Endodermal cell (in vitro differentiated cells): Measurements from ENCODE around the gene FGFBP3. TPM values are rescaled to one million over a fixed set of nuclear protein-coding genes. Genes with fewer than 3 reads are reported as not detected.

ENCODE experiments used
- DNase-seq: peaks from one replicate; pipeline ENCODE4 v3.0.0-alpha.2; 2017
- H3K27ac ChIP-seq: 2 replicates; pipeline ENCODE4 v1.5.1; 2013; ENCODE audit warnings: mild to moderate bottlenecking, low read depth, low read length, moderate library complexity
- H3K27me3 ChIP-seq: 2 replicates; pipeline ENCODE4 v1.6.1; 2013; ENCODE audit warnings: mild to moderate bottlenecking, low read length, moderate library complexity; ENCODE audit not compliant: insufficient read depth, control insufficient read depth, poor library complexity, severe bottlenecking
- H3K36me3 ChIP-seq: 2 replicates; pipeline ENCODE4 v1.7.0; 2013; ENCODE audit warnings: mild to moderate bottlenecking, low read length, moderate library complexity; ENCODE audit not compliant: control insufficient read depth, insufficient read depth
- H3K4me1 ChIP-seq: one replicate; pipeline ENCODE4 v1.7.0; 2013; ENCODE audit warnings: low read length; ENCODE audit not compliant: control insufficient read depth, insufficient read depth
- H3K4me3 ChIP-seq: 2 replicates; pipeline ENCODE4 v1.5.1; 2013; ENCODE audit warnings: mild to moderate bottlenecking, low read length, moderate library complexity
- H3K9ac ChIP-seq: 2 replicates; pipeline ENCODE4 v1.6.1; 2013; ENCODE audit warnings: mild to moderate bottlenecking, low read length, moderate library complexity; ENCODE audit not compliant: poor library complexity, severe bottlenecking; ENCODE audit errors: extremely low read depth
- H3K9me3 ChIP-seq: 2 replicates; pipeline ENCODE4 v1.6.1; 2013; ENCODE audit warnings: mild to moderate bottlenecking, low read length, moderate library complexity; ENCODE audit not compliant: control insufficient read depth
- H3K27ac Mint-ChIP-seq: 2 replicates; pipeline ENCODE4 v1.8.0; 2020; ENCODE audit warnings: mixed read lengths
- H3K27me3 Mint-ChIP-seq: 2 replicates; pipeline ENCODE4 v1.8.0; 2021; ENCODE audit warnings: mild to moderate bottlenecking, mixed read lengths; ENCODE audit not compliant: insufficient read depth
- H3K36me3 Mint-ChIP-seq: 2 replicates; pipeline ENCODE4 v1.8.0; 2020; ENCODE audit warnings: low read depth, mixed read lengths
- H3K4me1 Mint-ChIP-seq: 2 replicates; pipeline ENCODE4 v1.8.0; 2020; ENCODE audit warnings: mixed read lengths
- H3K4me3 Mint-ChIP-seq: 2 replicates; pipeline ENCODE4 v1.8.0; 2020; ENCODE audit warnings: mild to moderate bottlenecking, moderate library complexity, mixed read lengths
- H3K9me3 Mint-ChIP-seq: 2 replicates; pipeline ENCODE4 v1.8.0; 2020; ENCODE audit warnings: mild to moderate bottlenecking, mixed read lengths
- CTCF ChIP-seq: fragments of 200-600 bp; sonication (generic); conservative IDR thresholded peaks from 2 replicates; pipeline ENCODE4 v1.5.0; 2021; ENCODE audit warnings: antibody characterized with exemption, mild to moderate bottlenecking
- WGBS, 2 experiments: methylation state at CpG; one replicate each; pipeline versions ENCODE4 v1.1.5 to v1.1.7; 2013; ENCODE audit warnings: missing lambda C conversion rate in 2 of 2, mixed read lengths in 1 of 2; ENCODE audit not compliant: insufficient coverage in 1 of 2, insufficient read length in 1 of 2; 5-methylcytosine and 5-hydroxymethylcytosine counted together
- total RNA-seq, 2 donors: library from RNA; stranded (reverse); fragmentation: NEBNext Ultra II Directional in 1 of 2; extraction: Animal tissue kit (Norgen Biotek cat#: 25700) in 1 of 2; gene quantifications; 2 replicates in 1 of 2; 3 replicates in 1 of 2; pipeline ENCODE4 v1.2.1, GENCODE V29; 2021

FGFBP3 gene
- total RNA-seq, 2 donors from 2014 or later: 4.3 to 19.0 TPM

DNA sequence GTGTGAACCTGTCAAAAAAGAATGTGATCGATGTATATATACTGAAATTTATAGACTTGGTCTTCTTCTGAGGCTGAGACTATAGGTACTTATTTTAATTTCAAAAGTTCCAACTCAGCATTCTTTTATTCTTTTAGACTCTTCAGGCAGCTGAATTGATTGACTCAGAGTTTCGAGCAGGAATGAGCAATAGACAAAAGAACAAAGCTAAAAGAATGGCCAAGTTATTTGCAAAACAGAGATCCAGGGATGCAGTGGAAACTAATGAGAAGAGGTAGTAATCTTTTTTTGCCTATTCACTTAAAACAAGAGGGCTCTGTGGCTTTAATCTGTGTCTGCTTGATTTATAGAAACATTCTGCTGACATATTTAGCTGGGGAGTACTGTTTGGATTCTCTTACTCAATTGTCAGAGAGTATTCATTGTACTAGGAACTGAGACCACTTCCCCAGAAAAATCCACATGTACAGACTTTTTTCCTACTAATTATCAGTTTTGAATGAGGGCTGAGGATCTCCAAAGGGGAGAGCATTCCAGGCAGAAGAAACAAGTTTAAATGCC is 44.4 kb upstream of the FGFBP3 start:
- no peak for DNase-seq
- Histone ChIP-seq H3K9me3 (no peaks in the 10 kb centered on the region), H3K27ac (no peak overlapping the region), H3K4me1 (no peaks in the 10 kb centered on the region), H3K27me3 (no peaks in the 10 kb centered on the region), H3K4me3 (no peak overlapping the region), H3K9ac (no peak overlapping the region), H3K36me3 (peaks cover 90% of the 10 kb centered on the region)
- Mint-ChIP-seq H3K27ac (no peak overlapping the region), H3K4me1 (no peaks in the 10 kb centered on the region), H3K9me3 (no peaks in the 10 kb centered on the region), H3K4me3 (no peak overlapping the region), H3K36me3 (peaks cover 75% of the 10 kb centered on the region), H3K27me3 (no peaks in the 10 kb centered on the region)
- WGBS, 2 experiments: 100% methylated on average over 2 of the region's 2 CpGs
- TF ChIP-seq CTCF: no peak

DNA sequence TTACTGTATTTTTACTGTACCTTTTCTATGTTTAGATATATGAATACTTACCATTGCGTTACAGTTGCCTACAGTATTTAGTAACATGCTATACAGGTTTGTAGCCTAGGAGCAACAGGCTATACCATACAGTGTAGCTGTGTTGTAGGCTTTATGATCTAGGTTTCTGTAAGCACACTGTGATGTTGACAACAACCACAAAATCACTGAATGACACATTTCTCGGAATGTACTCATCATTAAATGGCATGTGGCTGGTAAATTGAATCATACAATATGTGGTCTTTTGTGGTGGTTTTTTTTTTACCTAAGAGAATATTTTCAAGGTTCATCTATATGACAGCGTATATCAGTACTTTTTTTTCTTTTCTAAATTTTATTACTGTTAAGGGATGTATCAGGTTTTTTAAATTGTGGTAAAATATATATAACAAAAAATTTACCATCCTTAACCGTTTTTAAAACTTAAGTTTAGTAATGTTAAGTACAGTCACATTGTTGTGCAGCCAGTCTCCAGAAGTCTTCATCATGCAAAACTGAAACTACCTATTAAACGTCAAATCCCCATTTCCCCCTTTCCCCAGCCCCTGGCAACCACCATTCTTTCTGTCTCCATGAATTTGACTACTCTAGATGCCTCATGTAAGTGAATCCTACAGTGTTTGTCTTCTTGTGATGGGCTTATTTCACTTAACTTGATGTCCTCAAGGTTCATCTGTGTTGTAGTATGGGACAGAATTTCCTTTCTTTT is 35.8 kb upstream of the FGFBP3 start:
- Histone ChIP-seq H3K27ac (no peak overlapping the region), H3K27me3 (no peaks in the 10 kb centered on the region), H3K36me3 (peaks cover 82% of the 10 kb centered on the region), H3K9me3 (no peaks in the 10 kb centered on the region), H3K9ac (no peak overlapping the region), H3K4me1 (no peaks in the 10 kb centered on the region), H3K4me3 (no peak overlapping the region)
- Mint-ChIP-seq H3K4me3 (no peak overlapping the region), H3K4me1 (no peaks in the 10 kb centered on the region), H3K9me3 (no peaks in the 10 kb centered on the region), H3K36me3 (peaks cover 63% of the 10 kb centered on the region), H3K27me3 (no peaks in the 10 kb centered on the region), H3K27ac (no peak overlapping the region)
- 96 to 100% methylated on average over 1 to 4 of the region's 5 CpGs for WGBS, 2 experiments
- no peak for TF ChIP-seq CTCF
- no peak for DNase-seq

- Mint-ChIP-seq H3K36me3 (peaks cover 59% of the 10 kb centered on the region), H3K9me3 (no peaks in the 10 kb centered on the region)
- no CpG with 5 or more reads among the region's 1 CpG for WGBS, 2 experiments
Measured at GRCh38 chr10:91941426-91941825, 32.1 kb upstream of the FGFBP3 start.

More at GRCh38 chr10:91941426-91941825, 32.1 kb upstream of the FGFBP3 start:
- Histone ChIP-seq H3K36me3 (peaks cover 90% of the 10 kb centered on the region), H3K4me3 (no peak overlapping the region), H3K9ac (no peak overlapping the region), H3K27me3 (no peaks in the 10 kb centered on the region), H3K9me3 (no peaks in the 10 kb centered on the region), H3K27ac (no peak overlapping the region), H3K4me1 (no peaks in the 10 kb centered on the region)
- Mint-ChIP-seq H3K27ac (no peak overlapping the region), H3K4me3 (no peak overlapping the region), H3K27me3 (no peaks in the 10 kb centered on the region), H3K4me1 (no peaks in the 10 kb centered on the region)
- no peak for DNase-seq
- no peak for TF ChIP-seq CTCF
